HG03196 (cell line): ENCODE measurements around the gene AP1S2.
"Not testable (repeated sequence)": the region's sequence is repeated elsewhere in the genome, so short reads cannot be mapped to it uniquely, and the experiment has no call there.

ENCODE experiments used
- ATAC-seq: cut with Tn5 transposase; IDR thresholded peaks from one replicate; pipeline ENCODE4 v1.9.1; 2021; ENCODE audit not compliant: unreplicated experiment

The AP1S2 gene

DNA sequence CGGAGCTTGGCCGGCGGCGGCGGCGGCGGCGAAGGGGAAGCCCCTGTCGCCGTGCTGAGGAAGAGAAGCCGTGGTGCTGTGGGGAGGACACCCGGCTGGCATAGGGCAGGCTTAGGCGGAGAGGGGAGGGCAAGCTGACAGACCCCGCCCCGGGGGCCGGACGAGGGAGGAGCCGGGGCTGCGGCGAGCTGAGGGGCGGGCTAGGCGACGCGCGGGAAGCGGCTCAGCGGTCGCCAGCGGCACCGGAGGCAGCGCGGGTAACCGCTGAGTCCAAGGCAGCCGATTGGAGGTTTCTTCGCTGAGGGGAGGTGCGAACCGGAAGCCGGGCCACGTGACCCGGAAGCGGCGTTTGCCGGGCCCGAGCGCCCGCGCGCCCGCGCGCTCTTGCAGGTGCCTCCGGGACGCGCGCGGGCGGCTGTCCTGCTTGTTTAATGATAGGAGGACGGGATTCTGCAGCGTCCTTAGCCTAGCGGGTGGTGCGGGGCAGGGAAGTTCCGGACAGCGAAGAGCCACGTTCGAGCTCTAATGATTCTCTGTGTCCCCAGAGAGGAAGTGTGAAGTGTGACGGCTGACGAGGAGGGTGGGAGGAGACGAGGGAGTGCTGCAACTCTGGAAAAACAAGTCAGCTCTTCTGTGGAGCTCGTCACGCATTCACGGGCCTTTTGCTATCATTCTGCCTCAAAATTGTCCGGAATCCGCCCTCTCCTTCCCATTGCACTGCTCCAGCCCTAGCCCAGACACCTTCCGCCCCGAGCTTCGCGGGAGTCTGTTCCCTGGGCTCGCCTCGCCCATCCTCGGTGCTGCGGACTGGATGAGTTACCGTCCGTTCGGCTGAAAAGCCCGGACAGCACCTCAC is at the start of gene AP1S2:
TSS of gene AP1S2 (minus strand) at position 102 of the 856 bp plus-strand sequence. CDS start 2,289 bp downstream, outside the sequence.
- ATAC-seq = peak; percentile 90

DNA sequence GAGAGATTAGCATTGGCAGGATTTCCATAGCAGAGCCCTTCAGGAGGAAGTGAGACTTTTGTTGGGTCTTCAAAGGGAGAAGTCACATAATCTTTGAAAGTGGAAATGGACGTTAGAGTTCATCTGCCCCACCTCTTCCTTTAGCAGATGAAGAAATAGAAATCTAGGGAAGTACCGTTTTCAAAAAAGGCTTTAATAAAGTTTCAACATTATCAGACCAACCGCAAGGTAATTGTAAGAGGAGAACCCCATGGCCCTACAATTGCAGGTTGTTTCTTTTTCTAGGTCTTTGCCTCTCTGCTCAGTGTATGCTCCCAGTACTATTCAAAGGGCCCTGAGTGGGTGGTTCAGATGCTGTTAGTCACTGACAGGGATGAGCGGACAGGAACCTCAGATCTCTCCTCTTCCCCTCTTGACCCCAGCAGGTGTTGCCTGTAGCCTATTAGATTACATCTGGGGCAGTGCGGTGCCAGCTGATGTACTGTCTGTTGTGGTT is 48.6 kb upstream of the AP1S2 start:
- ATAC-seq = peak; percentile 85

DNA sequence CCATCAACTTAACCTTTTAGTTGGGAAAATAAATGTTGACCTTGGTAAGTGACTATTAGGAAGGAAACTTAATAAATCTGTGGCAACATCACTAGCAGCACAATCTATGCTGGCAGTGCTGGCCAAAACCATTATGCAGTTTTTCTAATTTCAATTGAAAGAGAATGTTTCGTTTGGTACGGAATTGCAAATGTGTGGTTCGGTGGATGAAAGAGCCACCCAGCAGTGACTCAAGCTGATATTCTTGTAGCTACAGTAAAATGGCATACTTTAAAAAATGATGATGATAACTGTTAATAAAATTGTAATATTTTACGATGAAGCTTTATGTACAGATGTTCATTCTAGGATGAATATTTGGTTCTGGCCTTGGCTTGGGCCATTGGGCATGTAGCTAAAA is 40.7 kb upstream of the AP1S2 start:
- ATAC-seq = no peak

DNA sequence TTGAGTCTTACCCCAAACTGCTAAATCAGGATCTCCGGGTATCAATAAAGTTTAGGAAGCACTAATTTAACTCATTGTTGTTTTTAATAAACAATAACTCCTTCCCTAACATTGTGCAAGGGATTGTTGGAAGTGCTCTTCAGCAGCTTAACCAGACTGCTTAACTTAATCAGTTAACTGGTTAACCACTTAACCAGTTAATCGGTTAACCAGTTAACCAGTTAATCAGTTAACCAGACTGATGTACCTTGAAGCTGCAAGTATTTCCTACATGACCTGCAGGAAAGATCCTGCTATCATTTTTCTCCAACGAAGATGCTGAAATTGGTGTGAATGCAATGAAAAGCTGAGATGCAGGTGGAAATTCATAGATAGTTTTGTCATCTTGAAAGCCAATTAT is 40.1 kb upstream of the AP1S2 start:
- no peak for ATAC-seq

DNA sequence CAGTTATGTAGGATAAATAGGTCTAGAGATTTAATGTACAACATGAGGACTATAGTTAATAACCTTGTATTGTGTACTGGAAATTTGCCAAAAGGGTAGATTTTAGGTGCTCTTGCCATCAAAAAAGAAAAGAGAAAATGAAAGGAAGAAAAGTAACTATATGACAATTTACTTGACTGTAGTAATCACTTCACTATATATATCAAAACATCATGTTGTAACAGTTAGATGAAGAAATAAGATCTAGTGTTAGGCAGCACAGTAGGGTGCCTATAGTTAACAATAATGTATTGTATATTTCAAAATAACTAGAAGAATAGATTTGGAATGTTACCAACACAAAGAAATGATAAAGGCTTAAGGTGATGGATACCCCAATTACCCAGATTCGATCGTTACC is 35.9 kb upstream of the AP1S2 start:
- ATAC-seq = no peak

DNA sequence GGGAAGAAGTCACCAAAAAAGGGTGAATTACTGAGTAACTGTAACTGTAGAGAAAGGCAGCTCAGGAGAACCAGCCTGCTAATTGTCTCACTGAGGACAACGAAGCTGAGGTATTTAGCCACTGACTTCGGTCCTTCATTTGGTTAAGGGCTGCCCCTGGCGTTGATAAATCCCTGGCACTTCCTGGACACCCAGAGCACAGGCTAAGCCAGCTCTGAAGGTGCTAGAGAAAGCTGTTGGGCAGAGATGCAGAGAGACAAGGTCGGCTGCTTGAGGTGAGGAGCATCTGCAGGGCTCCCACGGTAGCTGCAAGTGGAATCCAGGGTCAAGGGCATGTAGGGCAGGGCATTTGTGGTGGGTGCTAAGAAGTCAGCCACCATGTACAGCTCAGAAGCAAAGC is 33.4 kb upstream of the AP1S2 start:
- ATAC-seq = no peak

DNA sequence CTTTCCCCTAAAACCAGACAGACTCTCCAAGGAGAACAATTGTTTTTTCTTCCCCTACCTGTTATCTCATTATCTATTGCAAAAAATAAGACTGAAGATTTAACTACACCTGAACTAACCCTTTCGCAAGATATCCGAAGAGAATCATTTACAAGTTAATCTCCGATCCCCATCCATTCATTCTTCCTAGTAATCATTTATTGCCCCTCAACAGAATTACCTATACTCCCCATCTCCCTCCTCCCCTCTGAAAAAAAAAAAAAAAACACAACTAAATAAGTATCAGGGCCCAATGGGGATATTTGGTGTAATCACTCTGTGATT is 28.9 kb upstream of the AP1S2 start:
- no peak for ATAC-seq

DNA sequence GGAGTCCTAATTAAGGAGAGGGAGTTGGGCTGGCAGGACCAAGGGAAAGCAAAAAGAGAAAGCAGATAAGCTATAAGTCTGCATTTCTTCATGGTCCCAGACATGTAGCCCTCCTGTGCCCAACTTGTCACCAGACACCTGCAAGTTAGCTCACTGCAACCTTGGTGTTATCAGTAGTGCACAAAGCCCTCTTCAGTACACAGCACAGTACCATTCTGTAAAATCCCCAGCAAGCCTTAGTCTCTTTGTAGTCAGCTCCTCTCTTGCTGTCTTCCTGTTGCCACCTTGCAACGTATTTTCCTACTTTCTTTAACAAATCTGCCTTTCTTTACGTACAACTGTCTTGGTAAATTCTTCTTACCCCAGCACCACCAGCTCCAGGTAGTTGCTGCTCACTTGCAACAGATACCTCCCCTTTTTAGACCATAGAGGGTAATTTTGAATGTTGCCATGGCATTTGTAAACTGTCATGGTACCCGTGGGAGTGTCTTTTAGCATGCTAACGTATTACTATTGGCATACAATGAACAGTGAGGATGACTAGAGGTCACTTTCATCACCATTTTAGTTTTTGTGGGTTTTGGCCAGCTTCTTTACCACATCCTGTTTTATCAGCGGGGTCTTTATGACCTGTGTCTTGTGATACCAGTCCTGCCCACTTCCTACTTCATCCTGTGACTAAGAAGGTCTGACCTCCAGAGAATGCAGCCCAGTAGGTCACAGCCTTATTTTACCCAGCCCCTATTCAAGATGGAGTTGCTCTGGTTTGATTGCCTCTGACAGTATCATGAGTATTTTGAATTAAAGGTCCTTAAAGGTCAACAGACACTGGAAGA is 28.3 kb upstream of the AP1S2 start:
- ATAC-seq = peak; percentile 77

DNA sequence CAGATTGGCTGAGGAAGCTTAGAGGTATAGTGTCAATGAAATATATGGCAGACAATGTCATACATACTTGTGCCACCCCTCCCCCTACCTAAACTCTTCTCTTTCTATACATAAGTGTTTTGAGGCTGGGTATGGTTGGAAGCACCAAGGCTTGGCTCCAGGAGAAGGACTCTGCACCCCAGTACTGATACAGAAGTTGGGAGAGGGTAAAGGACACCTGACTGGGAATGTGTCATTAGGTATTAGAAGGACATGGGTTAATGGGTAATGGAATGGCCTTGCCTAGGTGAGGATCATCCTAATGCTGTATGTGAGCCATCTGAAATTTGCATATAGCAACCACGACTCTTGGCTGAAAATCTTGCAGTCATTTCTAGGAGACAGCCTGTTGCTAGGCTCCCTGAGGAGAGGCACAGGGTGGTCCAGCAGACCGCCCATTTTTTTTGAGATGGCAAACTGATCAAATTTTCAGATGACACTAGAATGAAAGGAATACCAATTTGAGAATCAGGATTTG is 26.8 kb upstream of the AP1S2 start:
- no peak for ATAC-seq

DNA sequence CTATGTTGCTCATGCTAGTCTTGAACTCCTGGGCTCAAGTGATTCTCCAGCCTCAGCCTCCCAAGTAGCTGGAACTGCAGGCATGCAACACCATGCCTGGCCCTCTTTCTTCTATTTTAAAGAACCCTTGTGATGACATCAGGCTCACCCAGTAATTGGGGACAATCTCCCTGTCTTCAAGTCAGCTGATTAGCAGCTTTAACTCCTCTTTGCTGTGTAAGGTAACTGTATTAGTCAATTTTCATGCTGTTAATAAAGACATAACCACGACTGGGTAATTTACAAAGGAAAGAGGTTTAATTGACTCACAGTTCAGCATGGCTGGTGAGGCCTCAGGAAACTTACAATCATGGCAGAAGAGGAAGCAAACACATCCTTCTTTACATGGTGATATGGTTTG is 23.3 kb upstream of the AP1S2 start:
- ATAC-seq = not testable (repeated sequence)

DNA sequence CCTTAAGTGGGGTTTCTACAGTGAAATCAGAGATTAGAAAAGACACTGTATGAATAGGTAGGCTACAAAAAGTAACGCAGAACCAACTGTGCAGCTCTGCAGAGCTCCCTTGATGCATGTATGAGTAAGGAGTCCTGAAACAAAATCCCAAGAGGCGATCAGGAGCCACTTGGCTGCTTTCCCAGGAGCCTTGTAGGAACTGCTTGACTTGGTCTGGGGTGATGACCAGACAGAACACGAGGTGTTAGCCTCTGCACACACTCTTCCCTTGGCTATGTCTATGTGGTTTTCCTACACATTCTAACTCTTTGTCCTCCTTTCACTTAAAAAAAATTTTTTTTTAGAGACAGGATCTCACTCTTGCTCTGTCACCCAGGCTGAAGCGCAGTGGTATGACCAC is 22.8 kb upstream of the AP1S2 start:
- no peak for ATAC-seq

DNA sequence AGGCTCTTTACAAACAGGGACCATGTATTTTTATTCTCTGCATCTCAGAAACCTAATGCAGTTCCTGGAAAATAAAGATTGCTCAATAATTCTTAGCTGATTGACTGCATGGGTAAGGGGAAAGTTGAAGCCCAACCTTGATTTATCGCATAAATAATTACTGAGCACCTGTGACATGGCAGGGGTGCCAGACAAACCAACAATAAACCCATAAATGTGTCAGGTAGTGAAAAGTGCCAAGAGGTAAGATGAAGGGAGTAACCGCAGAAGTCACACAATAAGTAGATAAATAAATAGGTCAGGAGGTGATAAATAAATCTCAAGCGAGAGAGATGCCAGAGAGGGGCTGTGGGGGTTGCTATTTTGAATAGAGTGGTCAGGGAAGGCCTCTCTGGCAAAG is 20.1 kb upstream of the AP1S2 start:
- ATAC-seq = no peak

DNA sequence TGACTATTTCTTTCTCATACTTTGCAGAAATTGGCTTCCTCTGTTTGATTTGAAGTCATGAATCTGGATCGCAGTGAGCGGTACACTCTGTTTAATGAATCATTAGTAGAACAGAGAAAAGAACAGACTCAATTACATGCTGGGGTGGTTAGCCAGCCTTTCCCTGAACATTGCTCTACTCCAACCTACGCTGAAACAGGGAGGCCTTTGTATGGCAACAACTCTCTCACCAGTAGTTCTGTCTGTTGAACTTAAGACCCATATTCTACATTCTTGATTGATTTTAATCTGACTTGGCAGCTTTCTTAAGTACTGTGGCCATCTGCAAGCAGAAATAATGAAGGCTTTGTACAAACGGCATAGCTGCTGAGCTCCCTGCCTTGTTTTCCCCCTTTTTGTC is 19.0 kb upstream of the AP1S2 start:
- ATAC-seq = no peak

DNA sequence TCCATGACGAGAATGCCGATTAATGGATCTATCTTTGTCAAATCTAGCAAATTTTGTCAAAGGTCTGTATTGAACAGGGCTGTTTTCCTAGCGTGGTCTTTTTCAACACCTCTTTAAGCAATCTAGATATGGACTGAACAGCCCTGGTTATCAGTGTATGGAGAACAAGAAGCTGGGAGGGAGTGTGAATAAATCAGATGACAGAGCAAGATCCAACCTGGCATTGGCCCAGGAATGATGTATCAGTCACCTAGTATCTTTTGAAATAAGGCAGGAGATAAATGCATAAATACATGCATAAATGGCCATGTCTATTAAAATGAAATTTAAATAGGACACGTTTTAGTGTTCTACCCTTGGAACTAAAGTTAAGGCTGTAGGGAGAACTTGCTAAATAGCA is 15.7 kb upstream of the AP1S2 start:
- ATAC-seq = no peak

DNA sequence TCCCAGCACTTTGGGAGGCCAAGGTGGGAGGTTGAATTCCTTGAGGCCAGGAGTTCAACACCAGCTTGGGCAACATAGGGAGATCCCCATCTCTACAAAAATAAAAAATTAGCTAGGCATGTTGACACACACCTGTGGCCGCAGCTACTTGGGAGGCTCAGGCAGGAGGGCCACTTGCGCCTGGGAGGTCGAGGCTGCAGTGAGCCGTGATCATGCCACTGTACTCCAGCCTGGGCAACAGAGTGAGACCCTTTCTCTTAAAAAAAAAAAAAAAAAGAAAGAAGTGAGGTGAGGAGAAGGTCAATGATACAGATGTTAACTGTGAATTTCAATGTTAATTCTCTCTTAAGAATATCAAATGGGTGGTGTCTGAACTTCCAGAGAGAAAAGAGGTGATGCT is 15.1 kb upstream of the AP1S2 start:
- no peak for ATAC-seq

DNA sequence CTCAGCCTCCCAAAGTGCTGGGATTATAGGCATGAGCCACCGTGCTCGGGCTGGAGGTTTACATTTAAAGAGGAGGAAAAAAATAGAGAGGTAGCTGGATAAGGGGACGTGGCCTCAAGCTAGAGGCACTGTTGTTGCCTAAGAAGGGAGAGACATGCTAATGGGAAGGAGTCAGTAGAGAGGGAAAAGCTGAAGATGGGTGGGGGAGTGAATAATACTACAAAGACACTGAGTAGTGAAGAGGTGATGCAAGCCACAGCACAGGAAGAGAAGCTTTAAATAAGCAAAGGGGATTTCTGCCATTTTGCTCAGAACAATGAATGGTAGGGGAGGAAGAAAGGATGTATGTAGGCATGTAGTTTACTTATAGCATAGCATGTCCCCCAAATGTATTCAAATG is 11.5 kb upstream of the AP1S2 start:
- no peak for ATAC-seq

DNA sequence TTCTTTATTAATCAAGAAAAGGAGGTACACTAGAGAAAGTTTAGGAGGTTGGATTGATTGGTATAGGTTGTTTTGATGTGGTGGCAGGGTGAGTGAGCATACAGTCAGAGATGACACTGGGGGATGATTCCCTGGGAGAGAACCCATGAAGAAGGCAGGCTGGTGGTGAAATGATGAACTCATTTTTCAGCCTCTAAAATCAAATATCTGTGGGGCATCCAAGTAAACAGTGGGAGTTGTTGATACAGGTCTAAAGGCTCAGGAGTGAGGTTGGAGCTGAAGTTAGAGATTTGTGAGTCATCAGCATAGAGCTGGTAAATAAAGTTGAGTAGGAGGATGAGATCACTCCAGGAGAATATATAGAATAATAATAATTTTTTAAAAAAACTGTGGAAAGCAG is 10.0 kb upstream of the AP1S2 start:
- ATAC-seq = no peak

DNA sequence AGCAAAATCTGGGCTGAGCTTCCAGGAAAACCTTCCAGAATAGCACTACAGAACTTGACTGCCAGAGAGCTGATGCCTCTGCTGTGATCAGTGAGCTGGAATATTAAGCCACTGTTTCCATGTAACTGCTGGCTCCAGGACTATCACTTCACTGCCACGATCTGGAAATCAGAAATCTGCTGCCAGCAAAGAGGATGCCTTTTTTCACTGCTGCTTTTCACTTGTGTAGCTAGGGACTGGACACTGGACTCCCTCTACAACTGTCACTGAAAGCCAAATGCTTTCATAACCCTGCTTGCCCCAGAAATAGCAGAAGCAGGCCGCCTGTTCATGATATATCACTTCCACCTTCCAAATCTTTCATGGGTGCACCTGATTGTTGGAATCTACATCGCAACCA is 9.4 kb upstream of the AP1S2 start:
- ATAC-seq = no peak

DNA sequence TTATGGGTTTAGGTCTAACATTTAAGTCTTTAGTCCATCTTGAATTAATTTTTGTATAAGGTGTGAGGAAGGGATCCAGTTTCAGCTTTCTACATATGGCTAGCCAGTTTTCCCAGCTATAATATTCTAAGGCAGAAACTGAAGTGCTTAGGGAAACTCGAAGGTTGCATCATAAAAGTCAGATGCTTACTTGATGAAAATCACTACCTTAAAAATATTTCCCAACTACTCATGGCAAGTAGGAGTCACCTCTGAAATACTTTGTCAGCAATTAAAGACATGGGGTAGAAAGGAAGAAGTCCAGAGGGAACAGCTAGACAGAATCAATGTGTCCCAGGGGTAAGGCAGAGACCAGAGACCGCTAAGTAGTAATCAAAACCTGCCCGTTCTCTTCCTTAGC is 6.3 kb upstream of the AP1S2 start:
- ATAC-seq = no peak

DNA sequence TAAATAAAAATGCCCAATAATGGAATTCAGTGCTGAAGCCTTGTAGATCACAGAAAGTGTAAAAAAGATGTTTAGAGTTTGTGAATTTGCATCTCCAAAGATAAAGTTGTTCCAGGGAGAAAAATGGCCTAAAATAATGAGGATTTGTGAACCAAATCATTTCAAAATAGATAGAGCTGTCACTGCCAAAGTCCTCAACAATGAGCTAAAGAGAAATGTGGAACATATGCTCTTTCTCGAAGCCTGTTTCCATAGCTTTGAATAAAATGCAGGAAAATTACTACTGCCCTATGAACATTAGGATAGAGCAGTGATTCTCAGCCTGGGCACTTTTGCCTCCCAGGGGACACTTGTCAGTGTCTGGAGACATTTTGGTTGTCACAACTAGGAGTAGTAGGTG is 3.4 kb upstream of the AP1S2 start:
- ATAC-seq = no peak

DNA sequence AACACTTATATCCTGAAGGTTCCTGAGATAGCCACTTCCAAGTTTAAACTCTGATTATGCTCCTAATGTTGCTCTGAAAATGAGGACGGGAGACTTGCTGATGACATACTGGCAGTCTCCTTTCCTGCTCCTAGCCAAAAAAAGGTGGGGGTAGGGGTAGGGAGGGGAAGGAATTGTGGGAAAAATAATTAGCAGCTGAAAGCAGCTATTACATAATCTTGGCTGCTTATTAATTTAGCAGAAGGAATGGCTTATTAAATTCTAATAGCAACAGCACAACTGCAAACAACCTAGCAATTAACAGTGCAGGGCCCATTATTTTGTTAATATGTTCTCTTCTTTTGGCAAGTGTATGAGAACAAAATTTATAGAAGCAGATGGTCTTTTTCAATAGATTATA is 2.0 kb upstream of the AP1S2 start:
- no peak for ATAC-seq

DNA sequence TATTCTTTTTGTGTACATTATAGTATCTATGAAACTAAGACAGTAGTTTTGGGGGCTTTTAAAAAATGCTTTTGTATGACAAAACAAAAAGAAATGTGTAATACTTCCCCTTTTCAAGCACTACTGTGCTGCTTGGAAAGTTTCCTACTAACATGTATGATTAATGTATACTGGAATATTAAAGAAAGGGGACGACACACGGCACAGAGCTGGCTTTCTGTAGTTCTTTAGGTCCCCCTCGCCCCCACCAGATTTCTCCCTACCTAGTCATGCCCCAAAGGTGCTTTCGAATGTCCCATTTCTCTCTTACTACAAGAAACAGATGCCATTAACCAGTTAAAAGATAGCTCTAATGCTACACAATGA is 1.6 kb upstream of the AP1S2 start:
- no peak for ATAC-seq
